H9 (cell line): ENCODE results near the gene RIOX2. TPM values are rescaled to one million over a fixed set of nuclear protein-coding genes. Genes with fewer than 3 reads are reported as not detected.

Experiments
- DNase-seq: peaks from one replicate; pipeline ENCODE4 v3.0.0-alpha.2; 2017
- H2AFZ ChIP-seq: one replicate; pipeline ENCODE4 v1.6.1; 2013; ENCODE audit warnings: mild to moderate bottlenecking, low read length, control low read depth, moderate library complexity
- H2AK5ac ChIP-seq: 2 replicates; pipeline ENCODE4 v1.6.1; 2013; ENCODE audit warnings: low read length, control low read depth, mixed read lengths; ENCODE audit not compliant: insufficient read length
- H2BK120ac ChIP-seq: one replicate; pipeline ENCODE4 v1.6.1; 2013; ENCODE audit warnings: low read depth, mild to moderate bottlenecking, low read length, control low read depth, inconsistent platforms; ENCODE audit not compliant: poor library complexity, severe bottlenecking
- H2BK12ac ChIP-seq: 2 replicates; pipeline ENCODE4 v1.6.1; 2013; ENCODE audit warnings: low read length, control low read depth, mixed read lengths, low read depth; ENCODE audit not compliant: insufficient read length
- H2BK15ac ChIP-seq: 2 replicates; pipeline ENCODE4 v1.6.1; 2013; ENCODE audit warnings: low read depth, low read length, control low read depth
- H2BK20ac ChIP-seq: one replicate; pipeline ENCODE4 v1.6.1; 2013; ENCODE audit warnings: low read depth, mild to moderate bottlenecking, low read length, control low read depth, inconsistent platforms; ENCODE audit not compliant: poor library complexity, severe bottlenecking
- H2BK5ac ChIP-seq: 2 replicates; pipeline ENCODE4 v1.6.1; 2013; ENCODE audit warnings: low read length, control low read depth, mixed read lengths; ENCODE audit not compliant: insufficient read length
- H3K14ac ChIP-seq: 2 replicates; pipeline ENCODE4 v1.6.1; 2013; ENCODE audit warnings: low read length, control low read depth; ENCODE audit not compliant: insufficient read depth
- H3K18ac ChIP-seq: 2 replicates; pipeline ENCODE4 v1.6.1; 2013; ENCODE audit warnings: low read depth, mild to moderate bottlenecking, mixed read lengths, low read length, control low read depth; ENCODE audit not compliant: insufficient read length
- H3K23ac ChIP-seq: 2 replicates; pipeline ENCODE4 v1.6.1; 2013; ENCODE audit warnings: low read length, control low read depth, mixed read lengths, low read depth; ENCODE audit not compliant: insufficient read length
- H3K23me2 ChIP-seq: 2 replicates; pipeline ENCODE4 v1.6.1; 2013; ENCODE audit warnings: low read depth, mild to moderate bottlenecking, mixed read lengths, low read length, control low read depth; ENCODE audit not compliant: insufficient read length, poor library complexity, severe bottlenecking
- H3K27ac ChIP-seq: 2 replicates; pipeline ENCODE4 v1.5.1; 2013; ENCODE audit warnings: low read length, control low read depth, mixed read lengths, low read depth; ENCODE audit not compliant: insufficient read length
- H3K27me3 ChIP-seq: 2 replicates; pipeline ENCODE4 v1.6.1; 2013; ENCODE audit warnings: low read length, control low read depth, inconsistent platforms; ENCODE audit not compliant: insufficient read depth
- H3K4ac ChIP-seq: 2 replicates; pipeline ENCODE4 v1.6.1; 2013; ENCODE audit warnings: low read depth, mild to moderate bottlenecking, control low read depth, inconsistent platforms, low read length, moderate library complexity
- H3K4me1 ChIP-seq: 2 replicates; pipeline ENCODE4 v1.6.1; 2013; ENCODE audit warnings: low read length, control low read depth, inconsistent platforms; ENCODE audit not compliant: insufficient read depth
- H3K4me2 ChIP-seq: 2 replicates; pipeline ENCODE4 v1.6.1; 2013; ENCODE audit warnings: low read length, control low read depth, mixed read lengths; ENCODE audit not compliant: insufficient read length, insufficient read depth
- H3K56ac ChIP-seq: 2 replicates; pipeline ENCODE4 v1.6.1; 2013; ENCODE audit warnings: low read depth, mild to moderate bottlenecking, mixed read lengths, low read length, control low read depth; ENCODE audit not compliant: insufficient read length
- H3K79me1 ChIP-seq: 2 replicates; pipeline ENCODE4 v1.6.1; 2013; ENCODE audit warnings: low read depth, mild to moderate bottlenecking, moderate library complexity, low read length, control low read depth, inconsistent platforms; ENCODE audit not compliant: insufficient read depth, poor library complexity, severe bottlenecking
- H3K79me2 ChIP-seq: 2 replicates; pipeline ENCODE4 v1.6.1; 2013; ENCODE audit warnings: low read length, control low read depth, inconsistent platforms; ENCODE audit not compliant: insufficient read depth
- H3K9ac ChIP-seq: 2 replicates; pipeline ENCODE4 v1.6.1; 2013; ENCODE audit warnings: low read length, control low read depth, mixed read lengths; ENCODE audit not compliant: insufficient read length; ENCODE audit errors: extremely low read depth
- H3K9me3 ChIP-seq: one replicate; pipeline ENCODE4 v1.6.1; 2013; ENCODE audit warnings: low read depth, low read length, inconsistent platforms; ENCODE audit not compliant: control insufficient read depth
- H3T11ph ChIP-seq: one replicate; pipeline ENCODE4 v1.6.1; 2013; ENCODE audit warnings: mild to moderate bottlenecking, low read length, control low read depth, inconsistent platforms
- H4K20me1 ChIP-seq: one replicate; pipeline ENCODE4 v1.6.1; 2013; ENCODE audit not compliant: control insufficient read depth, insufficient read length, insufficient read depth
- H4K5ac ChIP-seq: 2 replicates; pipeline ENCODE4 v1.6.1; 2013; ENCODE audit warnings: low read depth, mild to moderate bottlenecking, mixed read lengths, low read length, control low read depth; ENCODE audit not compliant: insufficient read length
- H4K8ac ChIP-seq: replicated peaks from 2 replicates; pipeline ENCODE4 v1.6.1; 2013; ENCODE audit warnings: low read length, control low read depth, mixed read lengths, low read depth; ENCODE audit not compliant: insufficient read length
- H4K91ac ChIP-seq: 2 replicates; pipeline ENCODE4 v1.6.1; 2013; ENCODE audit warnings: low read depth, mild to moderate bottlenecking, moderate library complexity, mixed read lengths, low read length, control low read depth; ENCODE audit not compliant: insufficient read length
- H3K27ac Mint-ChIP-seq, 3 experiments: 2 replicates in 2 of 3; 3 replicates in 1 of 3; pipeline ENCODE4 v1.8.0; 2020 to 2021; ENCODE audit warnings: mixed read lengths in 3 of 3, mild to moderate bottlenecking in 1 of 3, moderate library complexity in 1 of 3
- H3K27me3 Mint-ChIP-seq: 2 replicates; pipeline ENCODE4 v1.8.0; 2021; ENCODE audit warnings: low read depth, mild to moderate bottlenecking, moderate library complexity, mixed read lengths
- H3K36me3 Mint-ChIP-seq, 3 experiments: 2 replicates in 2 of 3; 3 replicates in 1 of 3; pipeline ENCODE4 v1.8.0; 2020 to 2021; ENCODE audit warnings: low read depth in 3 of 3, mixed read lengths in 3 of 3; ENCODE audit not compliant: insufficient read depth in 1 of 3
- H3K4me1 Mint-ChIP-seq, 2 experiments: 2 replicates each; pipeline ENCODE4 v1.8.0; 2020; ENCODE audit warnings: mixed read lengths in 2 of 2
- H3K4me3 Mint-ChIP-seq, 2 experiments: 2 replicates in 1 of 2; 3 replicates in 1 of 2; pipeline ENCODE4 v1.8.0; 2020 to 2021; ENCODE audit warnings: mild to moderate bottlenecking in 2 of 2, mixed read lengths in 2 of 2, moderate library complexity in 1 of 2
- H3K9me3 Mint-ChIP-seq, 2 experiments: 2 replicates in 1 of 2; 3 replicates in 1 of 2; pipeline ENCODE4 v1.8.0; 2020; ENCODE audit warnings: mild to moderate bottlenecking in 2 of 2, mixed read lengths in 2 of 2, moderate library complexity in 1 of 2
- WGBS: extraction: QIAGEN DNeasy Blood & Tissue Kit; methylation state at CpG from one replicate; pipeline ENCODE4 v1.1.7; 2013; ENCODE audit warnings: missing lambda C conversion rate, low lambda C conversion rate, mixed read lengths; ENCODE audit not compliant: insufficient read length; ENCODE audit errors: extremely low coverage; 5-methylcytosine and 5-hydroxymethylcytosine counted together
- total RNA-seq: library from RNA; stranded (reverse); gene quantifications from 2 replicates; pipeline ENCODE4 v1.2.1, GENCODE V29; 2021
- TF ChIP-seq, protein P1 (sequence below): fragments of 200-600 bp; sonication (generic); conservative IDR thresholded peaks from 3 replicates; pipeline ENCODE4 v1.8.0; 2021; ENCODE audit warnings: antibody characterized with exemption, mild to moderate bottlenecking

RIOX2 gene
- total RNA-seq, 1 experiment from 2014 or later: 15.5 TPM

DNA sequence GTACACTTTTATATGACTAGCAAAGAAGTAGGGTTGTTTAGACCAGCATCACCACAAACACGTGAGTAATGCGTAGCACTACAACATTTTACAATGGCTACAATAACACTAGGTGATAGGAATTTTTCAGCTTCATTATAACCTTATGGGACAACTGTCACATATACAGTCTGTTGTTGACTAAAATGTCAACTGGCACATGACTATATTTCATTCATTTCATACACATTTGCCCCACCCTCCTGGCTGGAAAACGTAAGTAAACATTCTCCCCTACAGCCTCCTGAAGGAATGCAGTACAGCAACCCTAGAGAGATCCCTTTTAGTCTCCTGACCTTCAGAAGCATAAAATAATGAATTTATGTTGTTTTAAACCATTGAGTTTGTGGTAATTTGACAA lies 16.2 kb downstream of the RIOX2 start:
- Histone ChIP-seq H3K23me2 (no peaks in the 10 kb centered on the region), H3K27ac (no peak overlapping the region), H2BK15ac (no peak overlapping the region), H2AK5ac (no peak overlapping the region), H2BK120ac (no peak overlapping the region), H3K18ac (no peak overlapping the region), H4K5ac (no peak overlapping the region), H3K4ac (no peak overlapping the region), H4K91ac (no peak overlapping the region), H3K4me2 (no peak overlapping the region), H3K27me3 (no peaks in the 10 kb centered on the region), H4K20me1 (no peaks in the 10 kb centered on the region), H2BK5ac (no peak overlapping the region), H2BK12ac (no peak overlapping the region), H3K9me3 (no peaks in the 10 kb centered on the region), H2AFZ (no peak overlapping the region), H3K14ac (no peak overlapping the region), H3K4me1 (no peaks in the 10 kb centered on the region), H3K79me1 (no peaks in the 10 kb centered on the region), H3K9ac (no peak overlapping the region), H3K23ac (no peak overlapping the region), H3T11ph (no peak overlapping the region), H2BK20ac (no peak overlapping the region), H3K79me2 (peaks cover 3% of the 10 kb centered on the region; the same call in 1 of the 2 replicates), H3K56ac (no peak overlapping the region), H4K8ac (no peak overlapping the region)
- Mint-ChIP-seq H3K27me3 (no peaks in the 10 kb centered on the region), H3K36me3 (peaks cover 0 to 12% (median 2%) of the 10 kb centered on the region in 3 experiments; a peak in 3 of 7 replicates), H3K27ac (no peak overlapping the region), H3K4me3 (no peak overlapping the region), H3K9me3 (no peaks in the 10 kb centered on the region), H3K4me1 (no peaks in the 10 kb centered on the region)
- TF ChIP-seq, protein P1, sequence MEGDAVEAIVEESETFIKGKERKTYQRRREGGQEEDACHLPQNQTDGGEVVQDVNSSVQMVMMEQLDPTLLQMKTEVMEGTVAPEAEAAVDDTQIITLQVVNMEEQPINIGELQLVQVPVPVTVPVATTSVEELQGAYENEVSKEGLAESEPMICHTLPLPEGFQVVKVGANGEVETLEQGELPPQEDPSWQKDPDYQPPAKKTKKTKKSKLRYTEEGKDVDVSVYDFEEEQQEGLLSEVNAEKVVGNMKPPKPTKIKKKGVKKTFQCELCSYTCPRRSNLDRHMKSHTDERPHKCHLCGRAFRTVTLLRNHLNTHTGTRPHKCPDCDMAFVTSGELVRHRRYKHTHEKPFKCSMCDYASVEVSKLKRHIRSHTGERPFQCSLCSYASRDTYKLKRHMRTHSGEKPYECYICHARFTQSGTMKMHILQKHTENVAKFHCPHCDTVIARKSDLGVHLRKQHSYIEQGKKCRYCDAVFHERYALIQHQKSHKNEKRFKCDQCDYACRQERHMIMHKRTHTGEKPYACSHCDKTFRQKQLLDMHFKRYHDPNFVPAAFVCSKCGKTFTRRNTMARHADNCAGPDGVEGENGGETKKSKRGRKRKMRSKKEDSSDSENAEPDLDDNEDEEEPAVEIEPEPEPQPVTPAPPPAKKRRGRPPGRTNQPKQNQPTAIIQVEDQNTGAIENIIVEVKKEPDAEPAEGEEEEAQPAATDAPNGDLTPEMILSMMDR: no peak
- DNase-seq: no peak
- WGBS: no CpG with 5 or more reads among the region's 3 CpGs
